Gastrocnemius medialis (tissue), 4 donors: ENCODE data around the gene SNRK.

Experiments
- CTCF ChIP-seq, 5 experiments: fragments of 450-650 bp in 3 of 5; fragments of 200-600 bp in 2 of 5; sonication (generic) in 2 of 5; IDR thresholded peaks in 4 of 5; conservative IDR thresholded peaks in 1 of 5; 1 replicate in 4 of 5; 2 replicates in 1 of 5; pipeline ENCODE4 v1.5.1; 2016 to 2019; ENCODE audit warnings: antibody characterized with exemption in 5 of 5, mild to moderate bottlenecking in 3 of 5, moderate library complexity in 3 of 5
- POLR2A ChIP-seq, 2 donors: fragments of 450-650 bp; IDR thresholded peaks; one replicate each; pipeline ENCODE4 v1.6.1; 2017; ENCODE audit warnings: antibody characterized with exemption in 2 of 2, mild to moderate bottlenecking in 2 of 2, moderate library complexity in 2 of 2

- TF ChIP-seq CTCF (IDR thresholded peaks at IDR 0.05 in 4 of 5, conservative IDR thresholded peaks at IDR 0.05 in 1 of 5) (no peak), POLR2A (IDR thresholded peaks at IDR 0.05) (no peak)
Observed at GRCh38 chr3:43366885-43367284, 80.5 kb downstream of the SNRK start.
